GM23338 (cell line): ENCODE results near the gene ARMH1. TPM values are rescaled to one million over a fixed set of nuclear protein-coding genes. Genes with fewer than 3 reads are reported as not detected.

ENCODE experiments used
- ATAC-seq: fragments of 200-7000 bp; cut with Tn5 transposase; 3 replicates; pipeline ENCODE4 v1.9.1; 2020
- DNase-seq: peaks from one replicate; pipeline ENCODE4 v3.0.0-alpha.2; 2015; ENCODE audit warnings: low spot score
- H2AFZ ChIP-seq: fragments of 200-600 bp; sonication (generic); 2 replicates; pipeline ENCODE4 v1.8.0; 2016; ENCODE audit warnings: antibody characterized with exemption, mild to moderate bottlenecking, moderate library complexity
- H3F3A ChIP-seq: fragments of 200-600 bp; sonication (generic); replicated peaks from 2 replicates; pipeline ENCODE4 v1.8.0; 2017; ENCODE audit warnings: antibody characterized with exemption, mixed run types, low read depth
- H3K27ac ChIP-seq: fragments of 200-600 bp; sonication (generic); 2 replicates; pipeline ENCODE4 v1.6.1; 2016; ENCODE audit warnings: low read depth
- H3K27me3 ChIP-seq: fragments of 200-600 bp; sonication (generic); 2 replicates; pipeline ENCODE4 v1.8.0; 2016; ENCODE audit warnings: mild to moderate bottlenecking, mixed run types, moderate library complexity; ENCODE audit not compliant: insufficient read depth
- H3K36me3 ChIP-seq: fragments of 200-600 bp; sonication (generic); 2 replicates; pipeline ENCODE4 v1.8.0; 2016; ENCODE audit warnings: mild to moderate bottlenecking; ENCODE audit not compliant: insufficient read depth
- H3K4me1 ChIP-seq: fragments of 200-600 bp; sonication (generic); 2 replicates; pipeline ENCODE4 v1.8.0; 2016; ENCODE audit warnings: mild to moderate bottlenecking, moderate library complexity; ENCODE audit not compliant: insufficient read depth
- H3K4me2 ChIP-seq: fragments of 200-600 bp; sonication (generic); 2 replicates; pipeline ENCODE4 v1.7.1; 2017; ENCODE audit warnings: mixed run types
- H3K4me3 ChIP-seq: fragments of 200-600 bp; sonication (generic); 2 replicates; pipeline ENCODE4 v1.6.1; 2016; ENCODE audit warnings: mixed run types
- H3K79me2 ChIP-seq: fragments of 200-600 bp; sonication (generic); replicated peaks from 2 replicates; pipeline ENCODE4 v1.8.0; 2017; ENCODE audit warnings: mild to moderate bottlenecking; ENCODE audit not compliant: insufficient read depth
- H3K9me2 ChIP-seq: fragments of 200-600 bp; sonication (generic); 2 replicates; pipeline ENCODE4 v1.8.0; 2017; ENCODE audit not compliant: insufficient read depth
- H4K20me1 ChIP-seq: fragments of 200-600 bp; sonication (generic); replicated peaks from 2 replicates; pipeline ENCODE4 v1.8.0; 2017; ENCODE audit warnings: mild to moderate bottlenecking; ENCODE audit not compliant: insufficient read depth
- H3K27ac Mint-ChIP-seq: 2 replicates; pipeline ENCODE4 v1.8.0; 2020; ENCODE audit warnings: inconsistent platforms, mild to moderate bottlenecking, moderate library complexity, mixed read lengths
- H3K27me3 Mint-ChIP-seq: 3 replicates; pipeline ENCODE4 v1.8.0; 2022; ENCODE audit warnings: low read depth, mild to moderate bottlenecking, moderate library complexity, mixed read lengths, inconsistent platforms; ENCODE audit not compliant: insufficient read depth, poor library complexity
- H3K36me3 Mint-ChIP-seq: 3 replicates; pipeline ENCODE4 v1.8.0; 2021; ENCODE audit warnings: low read depth, mild to moderate bottlenecking, inconsistent platforms, moderate library complexity, mixed read lengths
- H3K4me1 Mint-ChIP-seq: 3 replicates; pipeline ENCODE4 v1.8.0; 2020; ENCODE audit warnings: mild to moderate bottlenecking, inconsistent platforms, mixed read lengths
- H3K4me3 Mint-ChIP-seq: 3 replicates; pipeline ENCODE4 v1.8.0; 2021; ENCODE audit warnings: moderate library complexity, mild to moderate bottlenecking, inconsistent platforms, mixed read lengths
- H3K9me3 Mint-ChIP-seq: 3 replicates; pipeline ENCODE4 v1.8.0; 2020; ENCODE audit warnings: moderate library complexity, mild to moderate bottlenecking, inconsistent platforms, mixed read lengths
- CREB1 ChIP-seq: fragments of 250-450 bp; sonication (Bioruptor Pico); IDR thresholded peaks from 2 replicates; pipeline ENCODE4 v1.5.0; 2020; ENCODE audit warnings: low read depth, mild to moderate bottlenecking, moderate library complexity
- EZH2 ChIP-seq: fragments of 200-600 bp; sonication (generic); IDR thresholded peaks from one replicate; pipeline ENCODE4 v1.8.0; 2017; ENCODE audit warnings: antibody characterized with exemption, mild to moderate bottlenecking, low read depth; ENCODE audit not compliant: unreplicated experiment
- EZH2phosphoT487 ChIP-seq: fragments of 200-600 bp; sonication (generic); IDR thresholded peaks from one replicate; pipeline ENCODE4 v1.8.1; 2018; ENCODE audit warnings: antibody characterized with exemption; ENCODE audit not compliant: unreplicated experiment
- NANOG ChIP-seq: IDR thresholded peaks from 2 replicates; pipeline ENCODE4 v1.6.1; 2016; ENCODE audit warnings: antibody characterized with exemption, borderline replicate concordance
- POLR2AphosphoS5 ChIP-seq: IDR thresholded peaks from 2 replicates; pipeline ENCODE4 v1.6.1; 2016; ENCODE audit warnings: antibody characterized with exemption, low read depth
- STAT1 ChIP-seq: IDR thresholded peaks from one replicate; pipeline ENCODE4 v1.6.1; 2016; ENCODE audit warnings: antibody characterized with exemption; ENCODE audit not compliant: unreplicated experiment
- ZNF114 ChIP-seq: fragments of 250-450 bp; sonication (Bioruptor Pico); IDR thresholded peaks from 2 replicates; pipeline ENCODE4 v1.5.0; 2020; ENCODE audit warnings: mild to moderate bottlenecking, moderate library complexity
- ZNF331 ChIP-seq: fragments of 250-450 bp; sonication (Bioruptor Pico); IDR thresholded peaks from 2 replicates; pipeline ENCODE4 v1.5.0; 2020; ENCODE audit warnings: low read depth, mild to moderate bottlenecking, moderate library complexity
- polyA plus RNA-seq: library from polyadenylated mRNA; unstranded; fragments of >200 nt; fragmentation: Nextera tagmentation; extraction: Ambion mirVana; gene quantifications from 2 replicates; pipeline ENCODE4 v1.2.1, GENCODE V29; 2016
- total RNA-seq: library from RNA; depleted of rRNA; stranded (reverse); fragments of >200 nt; shearing (Covaris generic); gene quantifications from 2 replicates; pipeline ENCODE4 v1.2.3, GENCODE V29; 2014
- TF ChIP-seq, protein P1 (sequence below): IDR thresholded peaks from one replicate; pipeline ENCODE4 v1.6.1; 2018; ENCODE audit warnings: antibody characterized with exemption; ENCODE audit not compliant: unreplicated experiment
- TF ChIP-seq, protein P2 (sequence below): fragments of 250-450 bp; sonication (Bioruptor Pico); IDR thresholded peaks from 2 replicates; pipeline ENCODE4 v1.5.0; 2020; ENCODE audit warnings: mild to moderate bottlenecking, moderate library complexity
- TF ChIP-seq, protein P3 (sequence below), 2 experiments: fragments of 200-600 bp in 1 of 2; sonication (generic) in 1 of 2; conservative IDR thresholded peaks; 2 replicates each; pipeline versions ENCODE4 v1.5.1 to v1.6.1; 2016 to 2017; ENCODE audit warnings: antibody characterized with exemption in 2 of 2, low read depth in 2 of 2, mild to moderate bottlenecking in 2 of 2, moderate library complexity in 1 of 2
- TF ChIP-seq, protein P4 (sequence below): IDR thresholded peaks from 2 replicates; pipeline ENCODE4 v1.6.1; 2016; ENCODE audit warnings: antibody characterized with exemption

ARMH1 gene
- total and polyA plus RNA-seq, 2 experiments from 2014 or later, result 0.31 TPM; not detected in 1

DNA sequence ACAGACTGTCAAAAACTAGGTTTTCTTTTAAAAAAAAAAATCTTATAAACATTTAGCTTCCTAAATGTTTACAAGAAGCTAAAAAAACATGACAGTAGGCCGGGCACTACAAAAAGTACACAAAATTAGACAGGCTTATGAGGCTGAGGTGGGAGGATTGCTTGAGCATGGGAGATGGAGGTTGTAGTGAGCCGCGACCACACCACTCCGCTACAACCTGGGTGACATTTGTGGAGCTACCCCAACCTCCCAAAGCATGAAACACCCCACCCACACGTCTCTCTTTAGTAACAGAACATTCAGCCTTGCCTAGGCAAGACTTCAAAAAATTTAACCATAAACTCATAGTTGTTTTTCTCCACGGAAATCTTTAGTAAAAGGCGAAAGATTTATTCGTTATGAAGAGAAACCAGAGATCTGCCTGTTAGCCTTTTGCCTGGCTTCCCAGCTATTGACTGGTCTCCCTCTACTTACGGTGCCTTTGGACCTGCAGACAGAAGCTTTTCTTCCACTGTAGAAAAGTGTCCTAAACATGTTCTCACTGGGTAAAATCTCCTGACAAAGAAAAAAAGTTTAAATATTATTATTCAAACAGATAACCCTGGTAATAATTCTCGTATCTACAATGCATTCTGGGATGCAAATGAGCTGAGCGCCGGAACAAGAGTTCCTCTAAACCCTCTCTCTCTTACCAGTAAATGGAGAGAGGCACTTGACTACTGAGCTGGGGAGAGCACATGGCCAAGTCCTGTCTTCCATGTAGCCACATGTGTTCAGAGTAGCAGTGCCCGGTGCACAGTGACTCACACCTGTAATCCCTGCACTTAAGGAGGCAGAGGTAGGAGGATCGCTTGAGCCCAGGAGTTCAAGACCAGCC, 47.2 kb downstream of the ARMH1 start:
- peak; percentile 91 for ATAC-seq
- no peaks in the 10 kb centered on the region for H4K20me1 ChIP-seq
- H3K9me3 Mint-ChIP-seq, result peaks cover under 1% of the 10 kb centered on the region; the same call in 1 of the 3 replicates
- no peak overlapping the region for H2AFZ ChIP-seq
- H3K4me1 Mint-ChIP-seq, result no peaks in the 10 kb centered on the region; the same call in 2 of the 3 replicates
- DNase-seq, result peak; percentile 82
- peak overlapping the region; percentile 61 for H3K27ac ChIP-seq
- H3K4me3 ChIP-seq, result no peak overlapping the region
- peaks cover 16% of the 10 kb centered on the region for H3K27me3 Mint-ChIP-seq
- peak overlapping the region; percentile 100 for H3K27ac Mint-ChIP-seq
- no peaks in the 10 kb centered on the region for H3K36me3 ChIP-seq
- H3K79me2 ChIP-seq, result no peaks in the 10 kb centered on the region
- no peaks in the 10 kb centered on the region for H3K9me2 ChIP-seq
- TF ChIP-seq, protein P1, sequence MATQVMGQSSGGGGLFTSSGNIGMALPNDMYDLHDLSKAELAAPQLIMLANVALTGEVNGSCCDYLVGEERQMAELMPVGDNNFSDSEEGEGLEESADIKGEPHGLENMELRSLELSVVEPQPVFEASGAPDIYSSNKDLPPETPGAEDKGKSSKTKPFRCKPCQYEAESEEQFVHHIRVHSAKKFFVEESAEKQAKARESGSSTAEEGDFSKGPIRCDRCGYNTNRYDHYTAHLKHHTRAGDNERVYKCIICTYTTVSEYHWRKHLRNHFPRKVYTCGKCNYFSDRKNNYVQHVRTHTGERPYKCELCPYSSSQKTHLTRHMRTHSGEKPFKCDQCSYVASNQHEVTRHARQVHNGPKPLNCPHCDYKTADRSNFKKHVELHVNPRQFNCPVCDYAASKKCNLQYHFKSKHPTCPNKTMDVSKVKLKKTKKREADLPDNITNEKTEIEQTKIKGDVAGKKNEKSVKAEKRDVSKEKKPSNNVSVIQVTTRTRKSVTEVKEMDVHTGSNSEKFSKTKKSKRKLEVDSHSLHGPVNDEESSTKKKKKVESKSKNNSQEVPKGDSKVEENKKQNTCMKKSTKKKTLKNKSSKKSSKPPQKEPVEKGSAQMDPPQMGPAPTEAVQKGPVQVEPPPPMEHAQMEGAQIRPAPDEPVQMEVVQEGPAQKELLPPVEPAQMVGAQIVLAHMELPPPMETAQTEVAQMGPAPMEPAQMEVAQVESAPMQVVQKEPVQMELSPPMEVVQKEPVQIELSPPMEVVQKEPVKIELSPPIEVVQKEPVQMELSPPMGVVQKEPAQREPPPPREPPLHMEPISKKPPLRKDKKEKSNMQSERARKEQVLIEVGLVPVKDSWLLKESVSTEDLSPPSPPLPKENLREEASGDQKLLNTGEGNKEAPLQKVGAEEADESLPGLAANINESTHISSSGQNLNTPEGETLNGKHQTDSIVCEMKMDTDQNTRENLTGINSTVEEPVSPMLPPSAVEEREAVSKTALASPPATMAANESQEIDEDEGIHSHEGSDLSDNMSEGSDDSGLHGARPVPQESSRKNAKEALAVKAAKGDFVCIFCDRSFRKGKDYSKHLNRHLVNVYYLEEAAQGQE, result no peak
- TF ChIP-seq CREB1 (CRISPR knock-in tag) (peak; percentile 55; the same call in 1 of the 2 replicates), ZNF331 (CRISPR knock-in tag) (peak; percentile 60; the same call in 1 of the 2 replicates), EZH2 (no peak), EZH2phosphoT487 (no peak), ZNF114 (CRISPR knock-in tag) (peak; percentile 88; the same call in 1 of the 2 replicates), NANOG (no peak), POLR2AphosphoS5 (peak; percentile 100), STAT1 (no peak)
- TF ChIP-seq, protein P2, sequence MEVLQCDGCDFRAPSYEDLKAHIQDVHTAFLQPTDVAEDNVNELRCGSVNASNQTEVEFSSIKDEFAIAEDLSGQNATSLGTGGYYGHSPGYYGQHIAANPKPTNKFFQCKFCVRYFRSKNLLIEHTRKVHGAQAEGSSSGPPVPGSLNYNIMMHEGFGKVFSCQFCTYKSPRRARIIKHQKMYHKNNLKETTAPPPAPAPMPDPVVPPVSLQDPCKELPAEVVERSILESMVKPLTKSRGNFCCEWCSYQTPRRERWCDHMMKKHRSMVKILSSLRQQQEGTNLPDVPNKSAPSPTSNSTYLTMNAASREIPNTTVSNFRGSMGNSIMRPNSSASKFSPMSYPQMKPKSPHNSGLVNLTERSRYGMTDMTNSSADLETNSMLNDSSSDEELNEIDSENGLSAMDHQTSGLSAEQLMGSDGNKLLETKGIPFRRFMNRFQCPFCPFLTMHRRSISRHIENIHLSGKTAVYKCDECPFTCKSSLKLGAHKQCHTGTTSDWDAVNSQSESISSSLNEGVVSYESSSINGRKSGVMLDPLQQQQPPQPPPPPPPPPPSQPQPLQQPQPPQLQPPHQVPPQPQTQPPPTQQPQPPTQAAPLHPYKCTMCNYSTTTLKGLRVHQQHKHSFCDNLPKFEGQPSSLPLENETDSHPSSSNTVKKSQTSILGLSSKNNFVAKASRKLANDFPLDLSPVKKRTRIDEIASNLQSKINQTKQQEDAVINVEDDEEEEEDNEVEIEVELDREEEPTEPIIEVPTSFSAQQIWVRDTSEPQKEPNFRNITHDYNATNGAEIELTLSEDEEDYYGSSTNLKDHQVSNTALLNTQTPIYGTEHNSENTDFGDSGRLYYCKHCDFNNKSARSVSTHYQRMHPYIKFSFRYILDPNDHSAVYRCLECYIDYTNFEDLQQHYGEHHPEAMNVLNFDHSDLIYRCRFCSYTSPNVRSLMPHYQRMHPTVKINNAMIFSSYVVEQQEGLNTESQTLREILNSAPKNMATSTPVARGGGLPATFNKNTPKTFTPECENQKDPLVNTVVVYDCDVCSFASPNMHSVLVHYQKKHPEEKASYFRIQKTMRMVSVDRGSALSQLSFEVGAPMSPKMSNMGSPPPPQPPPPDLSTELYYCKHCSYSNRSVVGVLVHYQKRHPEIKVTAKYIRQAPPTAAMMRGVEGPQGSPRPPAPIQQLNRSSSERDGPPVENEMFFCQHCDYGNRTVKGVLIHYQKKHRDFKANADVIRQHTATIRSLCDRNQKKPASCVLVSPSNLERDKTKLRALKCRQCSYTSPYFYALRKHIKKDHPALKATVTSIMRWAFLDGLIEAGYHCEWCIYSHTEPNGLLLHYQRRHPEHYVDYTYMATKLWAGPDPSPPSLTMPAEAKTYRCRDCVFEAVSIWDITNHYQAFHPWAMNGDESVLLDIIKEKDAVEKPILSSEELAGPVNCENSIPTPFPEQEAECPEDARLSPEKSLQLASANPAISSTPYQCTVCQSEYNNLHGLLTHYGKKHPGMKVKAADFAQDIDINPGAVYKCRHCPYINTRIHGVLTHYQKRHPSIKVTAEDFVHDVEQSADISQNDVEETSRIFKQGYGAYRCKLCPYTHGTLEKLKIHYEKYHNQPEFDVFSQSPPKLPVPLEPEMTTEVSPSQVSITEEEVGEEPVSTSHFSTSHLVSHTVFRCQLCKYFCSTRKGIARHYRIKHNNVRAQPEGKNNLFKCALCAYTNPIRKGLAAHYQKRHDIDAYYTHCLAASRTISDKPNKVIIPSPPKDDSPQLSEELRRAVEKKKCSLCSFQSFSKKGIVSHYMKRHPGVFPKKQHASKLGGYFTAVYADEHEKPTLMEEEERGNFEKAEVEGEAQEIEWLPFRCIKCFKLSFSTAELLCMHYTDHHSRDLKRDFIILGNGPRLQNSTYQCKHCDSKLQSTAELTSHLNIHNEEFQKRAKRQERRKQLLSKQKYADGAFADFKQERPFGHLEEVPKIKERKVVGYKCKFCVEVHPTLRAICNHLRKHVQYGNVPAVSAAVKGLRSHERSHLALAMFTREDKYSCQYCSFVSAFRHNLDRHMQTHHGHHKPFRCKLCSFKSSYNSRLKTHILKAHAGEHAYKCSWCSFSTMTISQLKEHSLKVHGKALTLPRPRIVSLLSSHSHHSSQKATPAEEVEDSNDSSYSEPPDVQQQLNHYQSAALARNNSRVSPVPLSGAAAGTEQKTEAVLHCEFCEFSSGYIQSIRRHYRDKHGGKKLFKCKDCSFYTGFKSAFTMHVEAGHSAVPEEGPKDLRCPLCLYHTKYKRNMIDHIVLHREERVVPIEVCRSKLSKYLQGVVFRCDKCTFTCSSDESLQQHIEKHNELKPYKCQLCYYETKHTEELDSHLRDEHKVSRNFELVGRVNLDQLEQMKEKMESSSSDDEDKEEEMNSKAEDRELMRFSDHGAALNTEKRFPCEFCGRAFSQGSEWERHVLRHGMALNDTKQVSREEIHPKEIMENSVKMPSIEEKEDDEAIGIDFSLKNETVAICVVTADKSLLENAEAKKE (CRISPR knock-in tag), result peak; percentile 83
- TF ChIP-seq, protein P3, sequence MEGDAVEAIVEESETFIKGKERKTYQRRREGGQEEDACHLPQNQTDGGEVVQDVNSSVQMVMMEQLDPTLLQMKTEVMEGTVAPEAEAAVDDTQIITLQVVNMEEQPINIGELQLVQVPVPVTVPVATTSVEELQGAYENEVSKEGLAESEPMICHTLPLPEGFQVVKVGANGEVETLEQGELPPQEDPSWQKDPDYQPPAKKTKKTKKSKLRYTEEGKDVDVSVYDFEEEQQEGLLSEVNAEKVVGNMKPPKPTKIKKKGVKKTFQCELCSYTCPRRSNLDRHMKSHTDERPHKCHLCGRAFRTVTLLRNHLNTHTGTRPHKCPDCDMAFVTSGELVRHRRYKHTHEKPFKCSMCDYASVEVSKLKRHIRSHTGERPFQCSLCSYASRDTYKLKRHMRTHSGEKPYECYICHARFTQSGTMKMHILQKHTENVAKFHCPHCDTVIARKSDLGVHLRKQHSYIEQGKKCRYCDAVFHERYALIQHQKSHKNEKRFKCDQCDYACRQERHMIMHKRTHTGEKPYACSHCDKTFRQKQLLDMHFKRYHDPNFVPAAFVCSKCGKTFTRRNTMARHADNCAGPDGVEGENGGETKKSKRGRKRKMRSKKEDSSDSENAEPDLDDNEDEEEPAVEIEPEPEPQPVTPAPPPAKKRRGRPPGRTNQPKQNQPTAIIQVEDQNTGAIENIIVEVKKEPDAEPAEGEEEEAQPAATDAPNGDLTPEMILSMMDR (conservative IDR thresholded peaks at IDR 0.05; ENCODE audit: low read depth in 2 of 2), result 0 out of 4 replicates have a peak, but pooled peaks of 1 of the 2 experiments have one; percentile 1
- TF ChIP-seq, protein P4, sequence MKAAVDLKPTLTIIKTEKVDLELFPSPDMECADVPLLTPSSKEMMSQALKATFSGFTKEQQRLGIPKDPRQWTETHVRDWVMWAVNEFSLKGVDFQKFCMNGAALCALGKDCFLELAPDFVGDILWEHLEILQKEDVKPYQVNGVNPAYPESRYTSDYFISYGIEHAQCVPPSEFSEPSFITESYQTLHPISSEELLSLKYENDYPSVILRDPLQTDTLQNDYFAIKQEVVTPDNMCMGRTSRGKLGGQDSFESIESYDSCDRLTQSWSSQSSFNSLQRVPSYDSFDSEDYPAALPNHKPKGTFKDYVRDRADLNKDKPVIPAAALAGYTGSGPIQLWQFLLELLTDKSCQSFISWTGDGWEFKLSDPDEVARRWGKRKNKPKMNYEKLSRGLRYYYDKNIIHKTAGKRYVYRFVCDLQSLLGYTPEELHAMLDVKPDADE, result peak; percentile 89
- H3K4me2 ChIP-seq, result no peak overlapping the region
- H3K4me3 Mint-ChIP-seq, result no peak overlapping the region; the same call in 2 of the 3 replicates
- H3K4me1 ChIP-seq, result no peaks in the 10 kb centered on the region
- H3K27me3 ChIP-seq, result no peaks in the 10 kb centered on the region
- H3K36me3 Mint-ChIP-seq, result no peaks in the 10 kb centered on the region
- H3F3A ChIP-seq, result 0 out of 2 replicates have a peak, but pooled peaks cover 3% of the 10 kb centered on the region
